ENCODE data around the gene PLCG1. TPM values are rescaled to one million over a fixed set of nuclear protein-coding genes. Genes with fewer than 3 reads are reported as not detected.
A peak's percentile ranks its signal among the peaks of the same experiment; 100 is the strongest.

The PLCG1 gene
- total RNA-seq, 6 experiments from 2014 or later: 9.5 to 22.6 (median 16.6) TPM

DNA sequence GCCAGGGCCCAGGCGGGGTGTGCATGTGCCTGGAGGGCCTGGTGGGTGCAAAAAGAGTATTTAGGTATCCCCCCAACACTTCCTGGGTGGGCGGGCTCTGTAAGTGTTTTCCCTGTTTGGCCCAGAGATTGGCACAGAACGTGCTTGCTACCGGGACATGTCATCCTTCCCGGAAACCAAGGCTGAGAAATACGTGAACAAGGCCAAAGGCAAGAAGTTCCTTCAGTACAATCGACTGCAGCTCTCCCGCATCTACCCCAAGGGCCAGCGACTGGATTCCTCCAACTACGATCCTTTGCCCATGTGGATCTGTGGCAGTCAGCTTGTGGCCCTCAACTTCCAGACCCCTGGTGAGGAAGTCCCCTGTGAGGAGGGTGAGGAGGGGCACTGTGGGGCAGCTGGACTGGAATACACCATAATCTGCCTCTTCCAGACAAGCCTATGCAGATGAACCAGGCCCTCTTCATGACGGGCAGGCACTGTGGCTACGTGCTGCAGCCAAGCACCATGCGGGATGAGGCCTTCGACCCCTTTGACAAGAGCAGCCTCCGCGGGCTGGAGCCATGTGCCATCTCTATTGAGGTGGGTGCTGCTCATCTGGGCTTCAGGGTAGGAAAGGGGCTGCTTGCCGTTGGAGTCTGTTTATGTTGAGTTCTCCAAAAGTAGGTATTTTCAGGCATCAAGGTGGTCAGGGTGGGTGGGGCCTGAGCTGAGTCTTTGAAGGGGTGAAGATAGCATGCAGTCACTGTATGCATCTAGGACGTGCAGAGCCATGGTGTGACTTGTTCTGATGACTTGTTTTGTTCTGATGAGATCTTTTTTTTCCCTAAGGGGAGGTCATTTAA lies 35.2 kb downstream of the PLCG1 start:
- intact Hi-C loops (cut with DNase I): loop anchor here (5.0 to 10.0 kb wide), 2 partner anchors 52 to 165 kb away; no protein-coding TSS in a partner anchor
- Histone ChIP-seq H3K27ac (peak overlapping the region in 1 of 3 donors; percentile 21), H3K4me1 (no peaks in the 10 kb centered on the region), H3K27me3 (no peaks in the 10 kb centered on the region), H3K36me3 (peaks cover 0 to 10% (median 3%) of the 10 kb centered on the region in 4 donors), H3K4me3 (no peak overlapping the region), H3K9me3 (no peaks in the 10 kb centered on the region)
- no peak for TF ChIP-seq POLR2A (IDR thresholded peaks at IDR 0.05)
- TF ChIP-seq, protein P1, sequence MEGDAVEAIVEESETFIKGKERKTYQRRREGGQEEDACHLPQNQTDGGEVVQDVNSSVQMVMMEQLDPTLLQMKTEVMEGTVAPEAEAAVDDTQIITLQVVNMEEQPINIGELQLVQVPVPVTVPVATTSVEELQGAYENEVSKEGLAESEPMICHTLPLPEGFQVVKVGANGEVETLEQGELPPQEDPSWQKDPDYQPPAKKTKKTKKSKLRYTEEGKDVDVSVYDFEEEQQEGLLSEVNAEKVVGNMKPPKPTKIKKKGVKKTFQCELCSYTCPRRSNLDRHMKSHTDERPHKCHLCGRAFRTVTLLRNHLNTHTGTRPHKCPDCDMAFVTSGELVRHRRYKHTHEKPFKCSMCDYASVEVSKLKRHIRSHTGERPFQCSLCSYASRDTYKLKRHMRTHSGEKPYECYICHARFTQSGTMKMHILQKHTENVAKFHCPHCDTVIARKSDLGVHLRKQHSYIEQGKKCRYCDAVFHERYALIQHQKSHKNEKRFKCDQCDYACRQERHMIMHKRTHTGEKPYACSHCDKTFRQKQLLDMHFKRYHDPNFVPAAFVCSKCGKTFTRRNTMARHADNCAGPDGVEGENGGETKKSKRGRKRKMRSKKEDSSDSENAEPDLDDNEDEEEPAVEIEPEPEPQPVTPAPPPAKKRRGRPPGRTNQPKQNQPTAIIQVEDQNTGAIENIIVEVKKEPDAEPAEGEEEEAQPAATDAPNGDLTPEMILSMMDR (IDR thresholded peaks at IDR 0.05): no peak
- peak in 1 of 3 donors; percentile 43 for DNase-seq
- peak in 3 of 4 donors; percentile 2 to 14 (median 3) for ATAC-seq
- WGBS (ENCODE audit: insufficient coverage, low coverage, low lambda C conversion rate, missing lambda C conversion rate): 28% methylated on average over 2 of the region's 18 CpGs

DNA sequence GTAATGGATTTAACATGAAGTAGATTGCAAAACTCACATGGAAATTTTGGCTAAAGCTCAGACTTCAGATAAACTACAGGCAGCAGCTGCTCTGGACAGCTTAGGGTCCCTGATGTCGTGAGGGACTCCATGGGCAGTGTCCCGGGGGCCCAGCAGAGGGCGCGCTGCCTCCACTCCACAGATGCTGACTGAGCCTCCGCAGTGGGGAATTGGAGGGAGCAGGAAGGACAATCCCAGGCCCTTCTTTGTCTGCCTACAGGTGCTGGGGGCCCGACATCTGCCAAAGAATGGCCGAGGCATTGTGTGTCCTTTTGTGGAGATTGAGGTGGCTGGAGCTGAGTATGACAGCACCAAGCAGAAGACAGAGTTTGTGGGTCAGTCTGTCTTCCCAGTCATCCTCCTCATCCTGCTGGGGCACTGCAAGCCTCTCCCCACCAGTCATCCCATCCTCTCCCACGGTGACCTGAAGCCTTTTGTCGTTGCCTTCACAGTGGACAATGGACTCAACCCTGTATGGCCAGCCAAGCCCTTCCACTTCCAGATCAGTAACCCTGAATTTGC lies 35.9 kb downstream of the PLCG1 start:
- no peaks in the 10 kb centered on the region for H3K4me1 ChIP-seq
- no peak overlapping the region for H3K27ac ChIP-seq
- ATAC-seq (peak; percentile 89 to 95 (median 94)), DNase-seq (peak; percentile 78 to 85 (median 81))
- 15% methylated on average over 5 of the region's 9 CpGs for WGBS (ENCODE audit: insufficient coverage, low coverage, low lambda C conversion rate, missing lambda C conversion rate)
- H3K9me3 ChIP-seq: no peaks in the 10 kb centered on the region
- peaks cover 0 to 10% (median 3%) of the 10 kb centered on the region in 4 donors for H3K36me3 ChIP-seq
- TF ChIP-seq POLR2A (IDR thresholded peaks at IDR 0.05): no peak
- TF ChIP-seq, protein P1 (IDR thresholded peaks at IDR 0.05): peak; percentile 96 to 97 (median 96)
- intact Hi-C loops (cut with DNase I): loop anchor here (5.0 to 10.0 kb wide), 2 partner anchors 52 to 164 kb away; no protein-coding TSS in a partner anchor
- H3K27me3 ChIP-seq: no peaks in the 10 kb centered on the region
- H3K4me3 ChIP-seq: no peak overlapping the region

DNA sequence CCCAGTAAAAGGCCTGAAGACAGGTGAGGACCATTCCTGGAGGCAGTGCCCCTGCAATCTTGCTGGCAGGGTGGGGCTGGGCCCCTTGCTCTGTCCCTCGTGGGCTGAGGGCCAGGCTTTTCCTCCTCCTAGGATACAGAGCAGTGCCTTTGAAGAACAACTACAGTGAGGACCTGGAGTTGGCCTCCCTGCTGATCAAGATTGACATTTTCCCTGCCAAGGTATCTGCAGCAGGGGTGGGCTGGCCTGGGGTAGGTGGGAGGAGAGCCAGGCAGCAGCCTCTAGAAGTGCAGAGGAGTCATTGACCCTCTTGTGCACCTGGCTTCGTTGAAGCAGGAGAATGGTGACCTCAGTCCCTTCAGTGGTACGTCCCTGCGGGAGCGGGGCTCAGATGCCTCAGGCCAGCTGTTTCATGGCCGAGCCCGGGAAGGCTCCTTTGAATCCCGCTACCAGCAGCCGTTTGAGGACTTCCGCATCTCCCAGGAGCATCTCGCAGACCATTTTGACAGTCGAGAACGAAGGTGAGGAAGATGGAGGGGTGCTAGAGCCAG lies 36.5 kb downstream of the PLCG1 start:
- H3K27ac ChIP-seq: no peak overlapping the region
- ATAC-seq: no peak
- intact Hi-C loops (cut with DNase I): loop anchor here (5.0 to 10.0 kb wide), 2 partner anchors 51 to 163 kb away; no protein-coding TSS in a partner anchor
- no CpG with 5 or more reads among the region's 13 CpGs for WGBS (ENCODE audit: insufficient coverage, low coverage, low lambda C conversion rate, missing lambda C conversion rate)
- H3K9me3 ChIP-seq: no peaks in the 10 kb centered on the region
- no peaks in the 10 kb centered on the region for H3K27me3 ChIP-seq
- no peaks in the 10 kb centered on the region for H3K4me1 ChIP-seq
- TF ChIP-seq POLR2A (IDR thresholded peaks at IDR 0.05): no peak
- TF ChIP-seq, protein P1 (IDR thresholded peaks at IDR 0.05): no peak
- no peak for DNase-seq
- peaks cover 0 to 10% (median 2%) of the 10 kb centered on the region in 4 donors for H3K36me3 ChIP-seq
- no peak overlapping the region for H3K4me3 ChIP-seq

DNA sequence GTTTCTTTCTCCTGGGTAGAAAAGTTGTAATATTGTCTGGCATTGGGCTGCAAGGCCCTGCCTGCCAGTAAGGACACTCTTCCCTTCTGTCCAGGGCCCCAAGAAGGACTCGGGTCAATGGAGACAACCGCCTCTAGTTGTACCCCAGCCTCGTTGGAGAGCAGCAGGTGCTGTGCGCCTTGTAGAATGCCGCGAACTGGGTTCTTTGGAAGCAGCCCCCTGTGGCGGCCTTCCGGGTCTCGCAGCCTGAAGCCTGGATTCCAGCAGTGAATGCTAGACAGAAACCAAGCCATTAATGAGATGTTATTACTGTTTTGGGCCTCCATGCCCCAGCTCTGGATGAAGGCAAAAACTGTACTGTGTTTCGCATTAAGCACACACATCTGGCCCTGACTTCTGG lies 37.0 kb downstream of the PLCG1 start:
- Histone ChIP-seq H3K27me3 (no peaks in the 10 kb centered on the region), H3K4me1 (no peaks in the 10 kb centered on the region), H3K9me3 (no peaks in the 10 kb centered on the region), H3K36me3 (peaks cover 0 to 6% (median 0%) of the 10 kb centered on the region in 4 donors), H3K27ac (no peak overlapping the region), H3K4me3 (no peak overlapping the region)
- TF ChIP-seq, protein P1 (IDR thresholded peaks at IDR 0.05): no peak
- no peak for TF ChIP-seq POLR2A (IDR thresholded peaks at IDR 0.05)
- WGBS (ENCODE audit: insufficient coverage, low coverage, low lambda C conversion rate, missing lambda C conversion rate): no CpG with 5 or more reads among the region's 10 CpGs
- DNase-seq: no peak
- ATAC-seq: no peak
- intact Hi-C loops (cut with DNase I): loop anchor here (5.0 to 10.0 kb wide), 2 partner anchors 50 to 163 kb away; no protein-coding TSS in a partner anchor
